Hematopoietic multipotent progenitor cell treated with erythropoietin and hydrocortisone succinate and interleukin-3 and kit ligand, for 17 days (in vitro differentiated cells): ENCODE measurements around the gene TEX101.

Source experiments
- DNase-seq: peaks from one replicate; pipeline ENCODE4 v3.0.0-alpha.2; 2015; ENCODE audit warnings: low spot score

The TEX101 gene

GRCh38 chr19:43447655-43448054 lies 33.0 kb downstream of the TEX101 start:
- DNase-seq: no peak

GRCh38 chr19:43450545-43450997 lies 35.9 kb downstream of the TEX101 start:
- DNase-seq: no peak

DNA sequence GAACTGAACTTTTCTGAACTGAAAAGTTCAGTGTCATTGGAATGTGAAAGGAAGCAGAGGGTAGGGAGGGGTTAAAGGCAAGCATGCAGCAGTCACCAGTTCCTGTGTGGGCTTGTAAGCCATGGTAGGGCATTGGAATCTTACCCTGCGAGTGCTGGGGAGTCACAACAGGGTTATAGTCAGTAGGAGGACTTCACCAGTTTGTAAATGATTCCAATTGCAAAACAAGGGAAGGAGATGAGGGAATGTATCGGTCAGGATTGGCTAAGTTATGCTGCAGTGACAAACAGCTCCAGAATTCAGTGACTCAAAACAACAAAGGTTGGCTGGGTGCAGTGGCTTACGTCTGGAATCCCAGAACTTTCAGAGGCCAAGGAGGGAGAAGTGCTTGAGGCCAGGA lies 37.9 kb downstream of the TEX101 start:
- no peak for DNase-seq

DNA sequence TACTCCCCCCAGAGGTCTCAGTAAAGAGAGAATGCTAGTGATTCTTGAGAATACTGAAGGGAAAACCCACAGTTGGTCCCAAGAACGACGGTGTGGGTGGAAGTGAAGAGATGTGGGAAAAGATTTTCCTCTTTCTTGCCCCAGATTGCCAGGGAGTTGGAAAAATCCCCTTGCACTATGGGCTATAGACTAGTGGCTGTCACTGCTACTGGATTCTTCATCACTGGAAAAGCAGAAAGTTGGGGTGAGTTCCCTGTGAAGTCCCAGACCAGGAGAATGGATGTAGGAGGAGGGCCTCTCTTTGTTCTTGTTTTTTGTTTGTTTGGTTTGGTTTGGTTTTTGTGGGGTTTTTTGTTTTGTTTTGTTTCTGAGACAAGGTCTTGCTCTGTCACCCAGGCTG lies 39.3 kb downstream of the TEX101 start:
- DNase-seq: no peak

DNA sequence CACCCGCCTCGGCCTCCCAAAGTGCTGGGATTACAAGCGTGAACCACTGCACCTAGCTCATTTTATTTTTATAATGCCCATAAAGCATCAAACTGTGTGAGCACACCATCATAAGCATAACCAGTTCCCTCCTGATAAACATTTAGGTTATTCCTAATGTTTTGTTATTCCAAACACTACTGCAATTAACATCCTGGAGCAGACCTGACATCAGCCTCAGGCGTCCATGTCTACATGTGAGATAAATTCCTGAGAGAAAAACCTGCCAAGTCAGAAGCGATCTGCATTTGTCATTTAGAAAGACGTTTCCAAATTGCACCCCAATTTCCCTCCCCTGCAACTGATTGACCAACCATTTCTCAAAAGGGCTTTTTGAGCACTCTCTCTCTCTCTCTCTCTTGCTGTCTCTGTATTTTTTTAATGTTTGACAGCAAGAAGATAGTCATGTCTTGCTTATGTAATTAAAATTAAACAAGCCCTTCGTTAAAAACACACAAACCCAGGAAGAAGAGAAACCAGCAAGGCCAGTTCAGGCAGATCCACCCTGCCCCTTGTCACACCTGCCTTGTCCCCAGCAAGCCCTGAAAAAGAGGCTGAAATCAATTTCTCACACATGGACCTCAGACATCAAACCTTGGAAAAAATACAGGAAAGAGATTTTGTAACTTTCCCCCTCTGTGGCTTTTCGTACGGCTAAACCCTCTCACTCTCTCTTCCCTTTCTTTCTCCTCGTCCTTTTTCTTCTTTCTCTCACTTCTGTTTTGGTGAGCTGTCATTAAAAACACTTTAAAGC lies 40.8 kb downstream of the TEX101 start:
- no peak for DNase-seq

DNA sequence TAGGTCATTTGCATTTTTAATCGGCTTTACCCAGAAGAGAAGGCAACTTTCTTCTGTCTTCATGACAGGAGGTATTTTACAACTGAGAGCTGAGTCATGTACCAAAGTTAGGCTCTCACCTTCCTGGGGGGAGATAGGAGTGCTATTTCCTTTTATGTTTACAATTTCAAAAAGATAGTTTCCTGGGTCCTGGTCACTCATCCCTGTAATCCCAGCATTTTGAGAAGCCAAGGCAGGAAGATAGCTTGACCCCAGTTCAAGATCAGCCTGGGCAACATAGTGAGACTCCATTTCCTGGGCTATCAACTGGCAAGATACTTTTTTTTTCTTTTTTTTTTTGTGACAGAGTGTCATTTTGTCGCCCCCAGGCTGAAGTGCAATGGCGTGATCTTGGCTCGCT lies 43.1 kb downstream of the TEX101 start:
- no peak for DNase-seq

GRCh38 chr19:43460362-43461016 lies 45.8 kb downstream of the TEX101 start:
- no peak for DNase-seq

GRCh38 chr19:43461303-43461702 lies 46.6 kb downstream of the TEX101 start:
- no peak for DNase-seq

DNA sequence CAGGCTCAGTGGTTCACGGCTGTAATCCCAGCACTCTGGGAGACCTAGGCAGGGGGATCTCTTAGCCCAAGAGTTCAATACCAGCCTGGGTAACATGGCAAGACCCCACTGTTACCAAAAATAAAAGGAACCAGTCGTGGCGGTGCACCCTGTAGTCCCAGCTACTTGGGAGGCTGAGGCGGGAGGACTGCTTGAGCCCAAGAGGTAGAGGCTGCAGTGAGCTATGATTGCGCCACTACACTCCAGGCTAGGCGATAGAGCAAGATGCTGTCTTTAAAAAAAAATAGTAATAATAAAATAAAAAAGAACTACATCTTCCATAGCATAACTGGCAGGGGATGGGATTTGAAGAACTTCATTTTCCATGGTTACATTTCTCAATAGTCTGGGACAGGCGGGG lies 47.7 kb downstream of the TEX101 start:
- DNase-seq: no peak

GRCh38 chr19:43462785-43463380 lies 48.2 kb downstream of the TEX101 start:
- no peak for DNase-seq

DNA sequence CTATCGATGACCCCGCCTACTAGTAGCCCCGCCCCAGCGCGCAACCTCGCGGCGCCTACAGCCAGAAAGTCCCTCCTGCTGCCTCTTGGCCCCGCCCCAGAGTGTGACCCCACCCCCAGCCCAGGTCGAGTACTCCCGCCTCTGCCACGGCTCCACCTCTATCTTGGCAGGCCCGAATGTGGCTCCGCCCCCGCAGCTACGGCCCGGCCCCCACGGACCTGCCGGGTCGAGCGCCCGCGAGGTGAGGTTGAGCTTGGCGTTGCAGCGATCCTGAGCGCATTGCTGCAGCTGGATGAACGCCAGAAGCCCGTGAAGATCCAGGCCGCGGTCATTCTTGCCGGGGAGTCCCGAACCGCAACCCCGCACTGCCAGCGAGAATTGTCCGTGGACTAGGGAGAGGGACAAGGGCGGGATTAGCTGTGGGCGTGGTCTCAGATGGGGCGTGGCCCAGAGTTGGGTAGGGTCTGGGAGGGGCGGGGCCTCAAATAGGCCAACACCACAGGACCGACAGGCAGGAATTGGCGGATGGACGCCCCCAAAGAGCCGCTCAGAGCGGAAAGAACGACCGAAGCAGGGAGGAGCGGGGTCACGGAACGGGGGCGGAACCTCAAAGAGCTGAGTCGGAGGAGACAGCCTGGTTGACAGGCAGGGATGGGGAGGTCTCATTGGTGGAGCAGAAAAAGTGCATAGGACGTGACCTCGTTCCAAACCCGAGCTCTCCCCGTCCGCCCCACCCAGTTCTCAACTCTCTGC lies 48.9 kb downstream of the TEX101 start:
- peak; percentile 93 for DNase-seq

DNA sequence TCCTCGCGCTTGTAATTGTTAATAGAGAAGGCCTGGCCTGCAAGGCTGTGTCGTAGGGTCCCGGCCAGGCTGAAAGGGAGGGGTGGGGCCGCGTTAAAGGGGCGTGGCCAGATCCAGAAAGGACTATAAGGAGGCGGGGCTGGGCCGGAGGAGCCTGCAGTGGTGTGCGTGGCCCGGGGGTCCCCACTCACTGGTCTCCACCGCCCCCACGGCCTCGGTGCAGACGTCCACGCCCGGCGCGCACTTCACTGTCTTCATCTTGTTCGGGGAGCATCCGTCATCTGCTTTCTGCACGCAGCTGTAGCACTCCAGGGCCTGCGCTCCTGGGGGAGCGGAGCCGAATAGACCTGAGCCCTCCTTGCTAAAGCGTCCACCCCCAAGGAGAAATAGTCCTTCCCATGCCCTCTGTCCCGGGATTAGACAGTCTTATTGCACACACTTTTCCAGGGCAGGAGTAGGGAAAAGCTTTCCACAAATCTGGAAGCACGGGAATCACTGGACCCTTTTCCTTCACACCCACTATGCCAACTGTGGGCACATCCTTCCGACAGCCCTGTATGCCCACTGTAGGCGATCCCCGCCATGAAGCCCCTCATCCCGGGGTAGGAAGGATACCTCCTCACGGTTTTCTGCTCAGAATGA lies 49.6 kb downstream of the TEX101 start:
- DNase-seq: peak; percentile 66

DNA sequence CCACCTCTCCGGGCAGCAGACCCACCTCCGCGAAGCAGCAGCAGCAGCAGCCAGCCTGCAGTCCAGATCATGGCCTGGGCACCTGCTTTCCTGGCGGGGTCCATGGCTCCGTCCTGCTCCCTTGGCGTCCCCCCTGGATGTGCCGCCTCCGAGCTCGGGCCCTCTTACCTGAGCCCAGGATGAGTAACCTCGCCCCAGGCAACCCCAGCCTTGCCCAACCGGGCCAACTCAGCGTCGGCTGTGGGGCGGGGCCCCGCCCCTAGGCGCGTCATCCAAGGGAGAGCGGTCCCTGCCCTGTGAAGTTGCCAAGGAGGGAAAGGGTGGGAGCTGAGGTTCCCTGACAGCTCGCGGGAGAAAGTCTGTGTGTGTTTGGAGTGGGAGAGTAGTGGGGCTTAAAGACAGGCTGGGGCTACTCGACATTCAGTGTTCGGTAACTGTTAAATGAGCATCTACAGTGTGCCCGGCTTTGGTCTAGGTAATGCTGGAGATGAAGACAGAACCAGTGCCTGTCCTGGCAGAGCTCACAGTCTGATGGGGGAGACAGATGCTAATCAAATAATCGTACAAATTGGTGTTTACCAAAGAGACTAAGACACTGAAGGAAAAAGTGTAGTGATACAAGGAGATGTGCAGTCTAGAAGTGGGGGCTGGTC lies 50.9 kb downstream of the TEX101 start, which contains the start of gene LYPD3:
Gene LYPD3, minus strand, starts transcription at position 141 of the 653 bp plus-strand sequence. Its CDS starts 37 bp downstream, at position 104.
- no peak for DNase-seq

GRCh38 chr19:43466793-43467192 lies 52.1 kb downstream of the TEX101 start:
- no peak for DNase-seq

- DNase-seq: no peak
These were observed 52.6 kb downstream of the TEX101 start for GRCh38 chr19:43467276-43467675.

- DNase-seq: no peak
These were observed 53.0 kb downstream of the TEX101 start for GRCh38 chr19:43467730-43468129.
